ENCODE measurements around the gene R3HCC1L.

DNA sequence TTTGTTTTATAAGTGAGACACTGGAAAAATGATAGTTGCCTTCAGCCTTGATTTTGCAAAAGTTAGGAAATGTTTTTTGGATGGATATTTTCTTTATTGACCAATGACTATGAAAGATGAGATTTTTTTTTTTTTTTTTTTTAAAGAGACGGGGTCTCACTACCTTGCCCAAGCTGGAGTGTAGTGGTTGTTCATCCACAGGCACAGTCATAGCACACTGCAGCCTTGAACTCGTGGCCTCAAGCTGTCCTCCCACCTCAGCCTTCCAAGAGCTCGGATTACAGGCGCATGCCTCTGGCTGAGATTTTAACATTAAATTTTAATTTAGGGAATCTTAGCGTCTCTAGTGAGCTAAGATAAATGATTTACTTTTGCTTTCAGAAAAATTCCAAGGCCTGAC lies 67.3 kb downstream of the R3HCC1L start:
- TF ChIP-seq, protein P1, sequence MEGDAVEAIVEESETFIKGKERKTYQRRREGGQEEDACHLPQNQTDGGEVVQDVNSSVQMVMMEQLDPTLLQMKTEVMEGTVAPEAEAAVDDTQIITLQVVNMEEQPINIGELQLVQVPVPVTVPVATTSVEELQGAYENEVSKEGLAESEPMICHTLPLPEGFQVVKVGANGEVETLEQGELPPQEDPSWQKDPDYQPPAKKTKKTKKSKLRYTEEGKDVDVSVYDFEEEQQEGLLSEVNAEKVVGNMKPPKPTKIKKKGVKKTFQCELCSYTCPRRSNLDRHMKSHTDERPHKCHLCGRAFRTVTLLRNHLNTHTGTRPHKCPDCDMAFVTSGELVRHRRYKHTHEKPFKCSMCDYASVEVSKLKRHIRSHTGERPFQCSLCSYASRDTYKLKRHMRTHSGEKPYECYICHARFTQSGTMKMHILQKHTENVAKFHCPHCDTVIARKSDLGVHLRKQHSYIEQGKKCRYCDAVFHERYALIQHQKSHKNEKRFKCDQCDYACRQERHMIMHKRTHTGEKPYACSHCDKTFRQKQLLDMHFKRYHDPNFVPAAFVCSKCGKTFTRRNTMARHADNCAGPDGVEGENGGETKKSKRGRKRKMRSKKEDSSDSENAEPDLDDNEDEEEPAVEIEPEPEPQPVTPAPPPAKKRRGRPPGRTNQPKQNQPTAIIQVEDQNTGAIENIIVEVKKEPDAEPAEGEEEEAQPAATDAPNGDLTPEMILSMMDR (IDR thresholded peaks at IDR 0.05; ENCODE audit: insufficient read depth, low read length, poor library complexity, severe bottlenecking): no peak
- no peak for TF ChIP-seq EZH2phosphoT487 (conservative IDR thresholded peaks at IDR 0.05; ENCODE audit: low read length)
